GM18505 (cell line): Measurements from ENCODE around the gene FHOD1.
A peak's percentile ranks its signal among the peaks of the same experiment; 100 is the strongest.

Experiments used
- ATAC-seq: cut with Tn5 transposase; IDR thresholded peaks from one replicate; pipeline ENCODE4 v1.9.1; 2021; ENCODE audit not compliant: unreplicated experiment
- POLR2A ChIP-seq: IDR thresholded peaks from 4 replicates; pipeline ENCODE4 v1.6.1; 2011; ENCODE audit warnings: borderline replicate concordance; ENCODE audit not compliant: insufficient read depth, insufficient read length; ENCODE audit errors: extremely low read depth

FHOD1 gene

GRCh38 chr16:67184453-67184994, 62.8 kb downstream of the FHOD1 start:
- no peak for TF ChIP-seq POLR2A
- ATAC-seq = peak; percentile 20

GRCh38 chr16:67183627-67184452, 63.4 kb downstream of the FHOD1 start, which contains the start of gene MATCAP1:
TSS of gene MATCAP1 (minus strand) at chr16:67183963. CDS start at chr16:67180610, 3,353 bp downstream.
- peak; percentile 56 for TF ChIP-seq POLR2A
- peak; percentile 90 for ATAC-seq

GRCh38 chr16:67183284-67183626, 64.0 kb downstream of the FHOD1 start:
- no peak for ATAC-seq
- TF ChIP-seq POLR2A = peak; percentile 47

GRCh38 chr16:67182288-67182687, 65.0 kb downstream of the FHOD1 start:
- TF ChIP-seq POLR2A = no peak
- no peak for ATAC-seq

GRCh38 chr16:67181346-67181745, 65.9 kb downstream of the FHOD1 start:
- no peak for ATAC-seq

GRCh38 chr16:67180166-67180565, 67.1 kb downstream of the FHOD1 start:
- no peak for TF ChIP-seq POLR2A
- no peak for ATAC-seq

More at GRCh38 chr16:67181346-67181745, 65.9 kb downstream of the FHOD1 start:
- TF ChIP-seq POLR2A = no peak

GRCh38 chr16:67179421-67180080, 67.7 kb downstream of the FHOD1 start:
- no peak for ATAC-seq
- no peak for TF ChIP-seq POLR2A
